Effector memory CD4-positive, alpha-beta T cell (primary cell): Measurements from ENCODE around the gene ADARB2.
"Not testable (repeated sequence)": the region's sequence is repeated elsewhere in the genome, so short reads cannot be mapped to it uniquely, and the experiment has no call there.

ENCODE experiments used
- DNase-seq, 3 donors: peaks; one replicate each; pipeline ENCODE4 v3.0.0-alpha.2; 2020
- H3K27ac ChIP-seq: 2 replicates; pipeline ENCODE4 v1.7.0; 2013; ENCODE audit warnings: mild to moderate bottlenecking, low read length, moderate library complexity; ENCODE audit not compliant: insufficient read depth, poor library complexity, severe bottlenecking
- H3K27me3 ChIP-seq: replicated peaks from 2 replicates; pipeline ENCODE4 v1.7.0; 2013; ENCODE audit warnings: mild to moderate bottlenecking, low read length; ENCODE audit not compliant: insufficient read depth, control insufficient read depth, poor library complexity, severe bottlenecking
- H3K36me3 ChIP-seq: 2 replicates; pipeline ENCODE4 v1.7.0; 2013; ENCODE audit warnings: mild to moderate bottlenecking, low read length, moderate library complexity; ENCODE audit not compliant: control insufficient read depth, insufficient read depth
- H3K4me1 ChIP-seq: 2 replicates; pipeline ENCODE4 v1.7.0; 2013; ENCODE audit warnings: low read length, mild to moderate bottlenecking; ENCODE audit not compliant: control insufficient read depth, insufficient read depth, poor library complexity, severe bottlenecking
- H3K4me3 ChIP-seq: 2 replicates; pipeline ENCODE4 v1.7.0; 2013; ENCODE audit warnings: low read length, low read depth, mild to moderate bottlenecking; ENCODE audit not compliant: insufficient read depth, poor library complexity, severe bottlenecking
- H3K9me3 ChIP-seq: 2 replicates; pipeline ENCODE4 v1.7.0; 2013; ENCODE audit warnings: mild to moderate bottlenecking, low read length, moderate library complexity; ENCODE audit not compliant: control insufficient read depth

The ADARB2 gene

DNA sequence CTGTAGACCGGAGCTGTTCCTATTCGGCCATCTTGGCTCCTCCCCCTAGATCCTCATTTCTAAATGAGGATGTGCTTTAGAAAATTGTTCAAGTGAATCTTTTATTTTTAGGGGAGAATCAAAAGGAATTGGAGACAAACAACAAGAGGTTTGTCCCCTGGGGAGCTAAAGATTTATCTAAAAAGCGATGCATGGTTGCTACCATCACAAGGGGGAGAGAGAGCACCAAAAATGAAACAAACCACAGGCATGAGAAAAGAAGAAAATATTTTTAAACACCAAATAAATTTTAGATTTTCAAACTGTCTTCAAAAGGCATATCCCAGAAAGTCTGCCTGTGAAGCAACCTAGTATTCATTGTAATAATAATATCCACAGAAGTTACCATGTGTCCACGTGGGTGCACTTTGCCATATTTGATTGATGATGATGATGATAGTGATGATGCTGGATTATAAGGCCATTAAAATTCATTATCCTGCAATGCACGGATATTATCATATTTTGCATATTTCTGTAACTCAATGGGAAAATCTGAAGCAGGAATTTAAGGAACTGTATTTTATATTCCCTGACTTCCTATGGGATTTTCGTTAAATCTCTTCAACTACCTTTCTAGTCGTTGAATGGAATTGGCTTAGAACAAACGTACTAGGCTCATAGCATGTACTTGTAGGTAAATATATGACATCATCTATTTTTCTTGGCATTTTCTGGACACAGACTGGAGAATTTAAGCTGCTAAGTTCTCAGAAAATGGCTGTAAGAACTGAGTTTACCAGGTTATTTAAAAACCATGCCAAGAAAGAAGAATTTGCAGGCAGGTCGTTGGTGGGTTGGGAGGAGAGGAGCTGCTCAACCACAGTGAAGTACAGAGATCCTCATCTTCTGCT, 509.6 kb downstream of the ADARB2 start:
- no peaks in the 10 kb centered on the region for H3K36me3 ChIP-seq
- H3K4me1 ChIP-seq, result no peaks in the 10 kb centered on the region
- H3K27me3 ChIP-seq, result no peaks in the 10 kb centered on the region
- no peaks in the 10 kb centered on the region for H3K9me3 ChIP-seq
- no peak overlapping the region for H3K27ac ChIP-seq
- DNase-seq, result no peak
- H3K4me3 ChIP-seq, result no peak overlapping the region

DNA sequence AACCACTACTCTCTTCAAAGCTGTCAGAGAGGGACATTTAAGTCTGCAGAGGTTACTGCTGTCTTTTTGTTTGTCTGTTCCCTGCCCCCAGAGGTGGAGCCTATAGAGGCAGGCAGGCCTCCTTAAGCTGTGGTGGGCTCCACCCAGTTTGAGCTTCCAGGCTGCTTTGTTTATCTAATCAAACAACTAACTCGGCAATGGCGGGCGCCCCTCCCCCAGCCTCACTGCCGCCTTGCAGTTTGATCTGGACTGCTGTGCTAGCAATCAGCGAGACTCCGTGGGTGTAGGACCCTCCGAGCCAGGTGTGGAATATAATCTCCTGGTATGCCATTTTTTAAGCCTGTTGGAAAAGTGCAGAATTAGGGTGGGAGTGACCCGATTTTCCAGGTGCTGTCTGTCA, 510.4 kb downstream of the ADARB2 start:
- H3K9me3 ChIP-seq, result not testable (repeated sequence)

DNA sequence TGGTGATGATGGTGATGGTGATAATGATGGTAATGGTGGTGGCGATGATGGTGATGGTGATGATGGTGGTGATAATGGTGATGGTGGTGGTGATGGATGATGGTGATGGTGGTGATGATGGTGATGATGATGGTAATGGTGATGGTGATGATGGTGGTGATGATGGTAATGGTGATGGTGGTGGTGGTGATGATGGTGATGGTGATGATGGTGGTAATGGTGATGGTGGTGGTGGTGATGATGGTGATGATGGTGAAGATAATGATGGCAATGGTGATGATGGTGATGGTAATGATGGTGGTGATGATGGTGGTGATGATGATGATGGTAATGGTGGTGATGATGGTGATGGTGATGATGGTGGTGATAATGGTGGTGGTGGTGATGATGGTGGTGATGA, 517.5 kb downstream of the ADARB2 start:
- not testable (repeated sequence) for H3K9me3 ChIP-seq, H3K4me3 ChIP-seq, H3K27me3 ChIP-seq, H3K36me3 ChIP-seq, H3K27ac ChIP-seq, H3K4me1 ChIP-seq, DNase-seq

More for the DNA sequence above, 510.4 kb downstream of the ADARB2 start:
- H3K4me1 ChIP-seq, H3K27me3 ChIP-seq, DNase-seq, H3K4me3 ChIP-seq, H3K36me3 ChIP-seq, H3K27ac ChIP-seq: not testable (repeated sequence)

- H3K4me3 ChIP-seq, result no peak overlapping the region
- H3K4me1 ChIP-seq, result no peaks in the 10 kb centered on the region
- no peaks in the 10 kb centered on the region for H3K27me3 ChIP-seq
- no peaks in the 10 kb centered on the region for H3K9me3 ChIP-seq
- H3K27ac ChIP-seq, result no peak overlapping the region
- no peaks in the 10 kb centered on the region for H3K36me3 ChIP-seq
- DNase-seq, result no peak
Measured at GRCh38 chr10:1217661-1218060, 519.7 kb downstream of the ADARB2 start.

GRCh38 chr10:1217237-1217587, 520.1 kb downstream of the ADARB2 start:
- DNase-seq, result no peak
- Histone ChIP-seq H3K9me3 (no peaks in the 10 kb centered on the region), H3K4me3 (no peak overlapping the region), H3K4me1 (no peaks in the 10 kb centered on the region), H3K27me3 (no peaks in the 10 kb centered on the region), H3K36me3 (no peaks in the 10 kb centered on the region), H3K27ac (no peak overlapping the region)

- Histone ChIP-seq H3K4me3 (no peak overlapping the region), H3K27me3 (no peaks in the 10 kb centered on the region), H3K9me3 (no peaks in the 10 kb centered on the region), H3K36me3 (no peaks in the 10 kb centered on the region), H3K4me1 (no peaks in the 10 kb centered on the region), H3K27ac (no peak overlapping the region)
- no peak for DNase-seq
Measured at GRCh38 chr10:1216574-1217236, 520.6 kb downstream of the ADARB2 start.

- no peaks in the 10 kb centered on the region for H3K4me1 ChIP-seq
- H3K4me3 ChIP-seq, result no peak overlapping the region
- H3K27ac ChIP-seq, result no peak overlapping the region
- H3K36me3 ChIP-seq, result no peaks in the 10 kb centered on the region
- DNase-seq, result no peak
- H3K27me3 ChIP-seq, result no peaks in the 10 kb centered on the region
- H3K9me3 ChIP-seq, result no peaks in the 10 kb centered on the region
Measured at GRCh38 chr10:1215862-1216573, 521.3 kb downstream of the ADARB2 start.

GRCh38 chr10:1214882-1215540, 522.3 kb downstream of the ADARB2 start:
- no peak overlapping the region for H3K4me3 ChIP-seq

DNA sequence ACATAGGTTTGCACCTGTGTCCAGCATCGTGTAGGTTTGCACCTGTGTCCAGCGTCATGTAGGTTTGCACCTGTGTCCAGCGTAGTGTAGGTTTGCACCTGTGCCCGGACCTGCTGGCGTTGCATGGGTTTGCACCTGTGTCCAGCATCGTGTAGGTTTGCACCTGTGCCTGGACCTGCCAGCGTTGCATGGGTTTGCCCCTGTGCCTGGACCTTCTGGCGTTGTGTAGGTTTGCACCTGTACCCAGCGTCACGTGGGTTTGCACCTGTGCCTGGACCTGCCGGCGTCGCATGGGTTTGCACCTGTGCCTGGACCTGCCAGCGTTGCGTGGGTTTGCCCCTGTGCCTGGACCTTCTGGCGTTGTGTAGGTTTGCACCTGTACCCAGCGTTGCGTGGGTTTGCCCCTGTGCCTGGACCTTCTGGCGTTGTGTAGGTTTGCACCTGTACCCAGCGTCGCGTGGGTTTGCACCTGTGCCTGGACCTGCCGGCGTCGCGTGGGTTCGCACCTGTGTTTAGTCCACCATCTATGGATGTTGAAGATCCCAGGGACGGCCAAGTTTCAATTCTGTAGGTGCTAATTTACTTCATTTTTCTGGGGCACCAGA, 523.2 kb downstream of the ADARB2 start:
- Histone ChIP-seq H3K4me3 (no peak overlapping the region), H3K27ac (no peak overlapping the region), H3K27me3 (no peaks in the 10 kb centered on the region), H3K9me3 (no peaks in the 10 kb centered on the region), H3K36me3 (no peaks in the 10 kb centered on the region), H3K4me1 (no peaks in the 10 kb centered on the region)
- DNase-seq, result no peak

More at GRCh38 chr10:1214882-1215540, 522.3 kb downstream of the ADARB2 start:
- H3K36me3 ChIP-seq, result no peaks in the 10 kb centered on the region
- no peaks in the 10 kb centered on the region for H3K4me1 ChIP-seq
- no peak for DNase-seq
- H3K27ac ChIP-seq, result no peak overlapping the region
- no peaks in the 10 kb centered on the region for H3K27me3 ChIP-seq
- no peaks in the 10 kb centered on the region for H3K9me3 ChIP-seq
